ENCODE results near the gene CHPT1.
"Not testable (repeated sequence)": the region's sequence is repeated elsewhere in the genome, so short reads cannot be mapped to it uniquely, and the experiment has no call there.

Gene CHPT1

DNA sequence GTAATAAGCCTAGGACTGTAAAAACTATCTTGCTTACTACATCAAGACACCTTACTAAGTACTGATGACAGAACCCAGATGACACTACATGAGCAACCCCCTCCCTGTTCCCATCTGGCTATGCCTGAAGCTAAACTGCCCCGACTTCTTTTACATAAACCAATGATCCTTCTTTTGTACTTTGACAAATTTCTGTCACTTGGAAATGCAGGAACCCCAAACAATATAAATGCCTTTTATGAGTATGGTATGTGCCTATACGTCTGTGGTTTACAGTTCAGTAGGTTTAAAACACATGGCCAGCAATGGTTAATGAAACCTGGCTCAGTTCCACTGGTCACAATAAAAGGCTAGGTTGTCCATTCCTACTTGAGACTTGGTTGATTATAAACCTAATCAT is 35.7 kb downstream of the CHPT1 start:
- H3K4me3 ChIP-seq (replicated peaks; ENCODE audit: low read depth, low read length): no peak overlapping the region
- TF ChIP-seq, protein P1, sequence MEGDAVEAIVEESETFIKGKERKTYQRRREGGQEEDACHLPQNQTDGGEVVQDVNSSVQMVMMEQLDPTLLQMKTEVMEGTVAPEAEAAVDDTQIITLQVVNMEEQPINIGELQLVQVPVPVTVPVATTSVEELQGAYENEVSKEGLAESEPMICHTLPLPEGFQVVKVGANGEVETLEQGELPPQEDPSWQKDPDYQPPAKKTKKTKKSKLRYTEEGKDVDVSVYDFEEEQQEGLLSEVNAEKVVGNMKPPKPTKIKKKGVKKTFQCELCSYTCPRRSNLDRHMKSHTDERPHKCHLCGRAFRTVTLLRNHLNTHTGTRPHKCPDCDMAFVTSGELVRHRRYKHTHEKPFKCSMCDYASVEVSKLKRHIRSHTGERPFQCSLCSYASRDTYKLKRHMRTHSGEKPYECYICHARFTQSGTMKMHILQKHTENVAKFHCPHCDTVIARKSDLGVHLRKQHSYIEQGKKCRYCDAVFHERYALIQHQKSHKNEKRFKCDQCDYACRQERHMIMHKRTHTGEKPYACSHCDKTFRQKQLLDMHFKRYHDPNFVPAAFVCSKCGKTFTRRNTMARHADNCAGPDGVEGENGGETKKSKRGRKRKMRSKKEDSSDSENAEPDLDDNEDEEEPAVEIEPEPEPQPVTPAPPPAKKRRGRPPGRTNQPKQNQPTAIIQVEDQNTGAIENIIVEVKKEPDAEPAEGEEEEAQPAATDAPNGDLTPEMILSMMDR (IDR thresholded peaks at IDR 0.05; ENCODE audit: low read depth, low read length, missing control alignments): no peak
- no peak for DNase-seq (ENCODE audit: extremely low read depth, low read depth)

DNA sequence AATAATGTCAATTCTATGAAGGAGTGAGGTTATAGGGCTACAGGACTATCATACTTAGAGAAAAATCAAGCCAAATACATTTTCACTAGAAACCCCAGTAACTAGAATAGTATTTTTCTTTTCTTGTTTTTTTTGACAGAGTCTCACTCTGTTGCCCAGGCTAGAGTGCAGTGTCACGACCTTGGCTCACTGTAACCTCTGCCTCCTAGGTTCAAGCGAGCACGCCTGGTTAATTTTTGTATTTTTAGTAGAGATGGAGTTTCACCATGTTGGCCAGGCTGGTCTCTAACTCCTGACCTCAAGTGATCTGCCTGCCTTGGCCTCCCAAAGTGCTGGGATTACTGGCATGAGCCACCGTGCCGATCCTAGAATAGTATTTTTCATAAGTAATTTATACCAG is 37.0 kb downstream of the CHPT1 start:
- not testable (repeated sequence) for DNase-seq (ENCODE audit: extremely low read depth, low read depth); H3K4me3 ChIP-seq (replicated peaks; ENCODE audit: low read depth, low read length)

DNA sequence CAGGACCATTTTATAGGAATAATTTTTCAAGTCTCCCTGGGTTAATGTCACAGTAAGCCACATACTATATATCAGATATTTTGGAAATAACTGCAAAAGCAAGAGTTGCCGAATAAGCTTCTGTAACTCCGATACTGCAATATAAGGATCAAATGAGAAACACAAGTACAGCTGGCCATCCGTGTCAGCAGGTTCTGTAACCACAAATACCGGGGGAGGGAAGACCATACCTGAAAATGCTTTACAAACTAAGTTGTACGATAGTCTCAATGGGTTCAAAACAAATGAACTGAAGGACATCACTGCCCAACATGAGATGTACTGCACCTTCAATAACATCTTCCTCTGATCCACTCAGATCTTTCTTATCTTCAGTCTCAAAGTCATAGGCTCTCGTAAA is 40.0 kb downstream of the CHPT1 start:
- TF ChIP-seq, protein P1 (IDR thresholded peaks at IDR 0.05; ENCODE audit: low read depth, low read length, missing control alignments): no peak
- DNase-seq (ENCODE audit: extremely low read depth, low read depth): no peak
- H3K4me3 ChIP-seq (replicated peaks; ENCODE audit: low read depth, low read length): no peak overlapping the region

DNA sequence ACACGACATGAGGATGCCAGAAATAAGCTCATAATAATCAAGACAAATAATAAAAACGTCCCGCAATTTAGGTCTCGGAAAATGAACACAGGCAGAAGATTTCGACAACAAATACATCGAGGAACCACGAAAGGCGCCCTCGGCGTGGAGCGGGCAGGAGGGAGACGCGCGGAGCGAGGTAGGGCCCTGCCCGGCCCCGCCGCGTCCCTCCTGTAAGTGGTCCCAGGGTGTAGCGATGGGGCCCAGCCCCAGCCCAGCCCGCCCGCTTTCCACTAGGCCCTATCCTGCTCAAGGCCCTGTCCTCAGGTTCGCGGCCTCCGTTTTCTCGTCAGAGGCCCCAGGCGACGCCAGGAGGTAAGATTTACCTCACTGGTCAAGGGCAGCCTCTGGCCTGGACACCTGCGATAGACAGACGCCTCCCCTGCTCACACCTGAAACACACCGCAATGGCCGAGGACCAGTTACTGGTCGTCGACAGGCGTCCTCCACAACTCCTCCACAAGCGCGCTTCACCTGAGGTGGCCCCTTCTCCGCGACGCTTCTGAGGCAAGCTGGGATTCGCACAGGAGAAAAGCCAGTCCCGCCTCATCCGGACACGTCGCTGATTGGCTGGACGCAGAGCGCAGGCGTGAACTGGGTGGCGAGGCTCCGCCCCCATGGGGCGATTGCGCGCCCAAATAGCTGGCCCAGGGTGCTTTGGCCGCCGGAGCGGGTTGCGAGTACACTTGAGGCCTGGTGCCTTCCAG is 41.7 kb downstream of the CHPT1 start, which contains the start of gene SYCP3:
Gene SYCP3 (minus strand): TSS at position 543 of the 746 bp plus-strand sequence. CDS start 1,527 bp downstream, outside the sequence.
- no peak for DNase-seq (ENCODE audit: extremely low read depth, low read depth)
- H3K4me3 ChIP-seq (replicated peaks; ENCODE audit: low read depth, low read length): no peak within 1 kb of the TSS
- TF ChIP-seq, protein P1 (IDR thresholded peaks at IDR 0.05; ENCODE audit: low read depth, low read length, missing control alignments): no peak

DNA sequence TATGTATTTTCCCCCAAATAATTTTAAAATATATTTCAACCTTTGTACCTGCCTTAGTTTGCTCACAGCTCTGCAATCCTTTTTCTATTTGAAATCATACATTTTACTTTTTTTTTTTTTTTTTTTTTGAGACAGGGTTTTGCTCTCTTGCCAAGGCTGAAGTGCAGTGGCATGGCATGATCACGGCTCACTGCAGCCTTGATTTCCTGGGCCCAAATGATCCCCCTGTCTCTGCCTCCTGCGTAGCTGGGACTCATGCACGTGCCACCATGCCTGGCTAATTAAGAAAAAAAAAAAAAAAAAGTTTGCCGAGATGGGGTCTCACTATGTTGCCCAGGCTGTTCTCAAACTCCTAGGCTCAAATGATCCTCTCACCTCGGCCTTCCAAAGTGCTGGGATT is 43.1 kb downstream of the CHPT1 start:
- DNase-seq (ENCODE audit: extremely low read depth, low read depth): no peak
- no peak overlapping the region for H3K4me3 ChIP-seq (replicated peaks; ENCODE audit: low read depth, low read length)
- TF ChIP-seq, protein P1 (IDR thresholded peaks at IDR 0.05; ENCODE audit: low read depth, low read length, missing control alignments): no peak

DNA sequence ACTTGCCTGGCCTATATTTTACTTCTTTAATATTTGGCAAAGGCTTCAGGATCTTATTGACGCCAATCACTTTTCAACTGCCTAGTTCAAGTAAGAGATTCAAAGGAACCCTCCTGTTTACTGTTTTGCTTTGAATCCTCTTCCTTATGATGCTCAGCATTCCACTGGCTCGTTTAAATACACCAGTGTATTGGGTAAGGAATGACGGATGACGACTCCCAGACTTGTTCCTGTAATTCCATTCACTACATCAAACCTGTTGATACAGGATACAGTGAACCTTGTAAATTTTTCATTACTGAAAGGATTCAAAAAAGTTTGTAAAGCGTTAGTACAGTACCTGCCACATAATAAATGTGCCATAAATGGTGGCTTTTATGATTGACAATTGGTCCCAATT is 43.5 kb downstream of the CHPT1 start:
- DNase-seq (ENCODE audit: extremely low read depth, low read depth): no peak
- no peak overlapping the region for H3K4me3 ChIP-seq (replicated peaks; ENCODE audit: low read depth, low read length)
- TF ChIP-seq, protein P1 (IDR thresholded peaks at IDR 0.05; ENCODE audit: low read depth, low read length, missing control alignments): no peak

DNA sequence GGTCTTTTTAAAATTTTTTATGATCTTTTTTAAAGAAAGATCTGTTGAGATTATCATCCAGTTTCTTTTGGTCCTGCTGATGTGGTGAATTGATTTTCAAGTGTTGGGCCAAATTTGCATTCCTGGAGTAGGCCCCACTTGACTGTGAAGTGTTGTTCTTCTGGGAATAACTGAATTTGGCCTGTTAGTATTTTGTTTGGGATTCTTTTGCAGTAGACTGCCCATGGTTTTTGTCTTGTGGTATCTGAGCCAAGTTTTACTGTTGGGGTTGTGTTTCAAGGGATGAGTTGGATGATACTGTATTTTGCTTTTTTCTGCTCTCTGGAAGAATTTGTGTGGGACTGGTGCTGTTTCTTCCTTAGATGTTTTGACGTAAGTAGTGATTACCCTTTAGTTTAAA is 45.8 kb downstream of the CHPT1 start:
- DNase-seq (ENCODE audit: extremely low read depth, low read depth): no peak
- TF ChIP-seq, protein P1 (IDR thresholded peaks at IDR 0.05; ENCODE audit: low read depth, low read length, missing control alignments): no peak
- H3K4me3 ChIP-seq (replicated peaks; ENCODE audit: low read depth, low read length): no peak overlapping the region
